Muscle layer of duodenum (tissue), 2 donors: ENCODE measurements around the gene PXT1.
"Not testable (repeated sequence)": the region's sequence is repeated elsewhere in the genome, so short reads cannot be mapped to it uniquely, and the experiment has no call there.

ENCODE experiments used
- H3K27ac ChIP-seq: one replicate; pipeline ENCODE4 v1.7.0; 2013; ENCODE audit warnings: mild to moderate bottlenecking, low read length
- H3K27me3 ChIP-seq: one replicate; pipeline ENCODE4 v1.7.0; 2013; ENCODE audit warnings: low read depth, mild to moderate bottlenecking, control low read depth, low read length
- H3K36me3 ChIP-seq, 2 donors: one replicate each; pipeline ENCODE4 v1.7.0; 2013; ENCODE audit warnings: low read length in 2 of 2, control low read depth in 1 of 2, mild to moderate bottlenecking in 1 of 2; ENCODE audit not compliant: insufficient read depth in 2 of 2, control insufficient read depth in 1 of 2
- H3K4me1 ChIP-seq, 2 donors: one replicate each; pipeline ENCODE4 v1.7.0; 2013; ENCODE audit warnings: low read length in 2 of 2, mild to moderate bottlenecking in 2 of 2, control low read depth in 1 of 2, moderate library complexity in 1 of 2; ENCODE audit not compliant: insufficient read depth in 2 of 2, control insufficient read depth in 1 of 2
- H3K4me3 ChIP-seq, 2 donors: one replicate each; pipeline ENCODE4 v1.7.0; 2013; ENCODE audit warnings: low read length in 2 of 2, low read depth in 1 of 2, mild to moderate bottlenecking in 1 of 2
- H3K9me3 ChIP-seq, 2 donors: one replicate each; pipeline ENCODE4 v1.7.0; 2013; ENCODE audit warnings: low read length in 2 of 2, control low read depth in 1 of 2, mild to moderate bottlenecking in 1 of 2; ENCODE audit not compliant: control insufficient read depth in 1 of 2
- donor health status: healthy.

Gene PXT1

DNA sequence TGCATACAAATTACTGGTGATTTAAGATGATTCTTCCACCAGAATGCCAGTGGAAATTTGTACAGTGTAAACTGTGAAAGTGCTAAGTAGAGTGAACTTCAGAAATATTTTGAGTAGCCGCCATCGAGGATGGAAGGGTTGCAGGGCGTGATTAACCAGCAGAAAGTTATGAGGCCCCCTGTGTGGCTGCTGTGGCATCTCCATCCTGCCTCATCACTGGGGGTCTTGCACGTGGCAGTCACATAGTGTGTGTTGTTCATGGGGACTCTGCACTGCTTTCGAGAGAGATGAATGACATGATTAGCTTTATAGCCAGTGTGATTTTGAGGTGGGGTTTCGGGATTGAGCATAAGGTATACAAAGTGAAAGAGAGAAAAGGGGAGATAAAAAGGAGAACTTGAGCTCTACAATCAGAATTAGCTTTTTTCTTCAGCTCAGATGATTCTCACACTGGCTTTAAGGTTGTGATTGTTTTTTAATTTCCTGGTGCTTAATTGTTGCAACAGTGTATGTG is 26.6 kb upstream of the PXT1 start:
- Histone ChIP-seq H3K4me3 (no peak overlapping the region), H3K4me1 (no peaks in the 10 kb centered on the region), H3K9me3 (no peaks in the 10 kb centered on the region)

DNA sequence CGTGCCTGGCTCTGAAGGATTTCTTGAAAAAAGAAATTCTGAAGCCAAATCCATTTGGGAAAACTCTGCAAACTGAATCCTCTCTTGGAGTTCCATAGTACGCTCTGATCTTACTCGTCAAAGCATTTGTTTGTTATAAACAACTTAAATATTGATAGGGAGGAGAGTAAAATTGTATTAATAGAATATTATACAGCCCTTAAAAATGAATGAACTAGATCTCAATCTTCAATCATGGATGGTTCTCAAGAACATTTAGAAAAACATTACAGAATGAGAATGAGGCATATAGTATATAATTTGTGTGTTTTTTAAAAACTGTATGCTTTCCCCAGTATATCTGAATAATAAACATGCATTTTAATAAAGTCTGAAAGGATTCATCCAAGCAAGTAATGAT is 25.0 kb upstream of the PXT1 start:
- no peaks in the 10 kb centered on the region for H3K4me1 ChIP-seq
- no peaks in the 10 kb centered on the region for H3K27me3 ChIP-seq
- no peaks in the 10 kb centered on the region for H3K9me3 ChIP-seq
- no peak overlapping the region for H3K4me3 ChIP-seq
- H3K27ac ChIP-seq = no peak overlapping the region
- peaks cover 9 to 18% of the 10 kb centered on the region in 2 donors for H3K36me3 ChIP-seq

More for the DNA sequence above, 26.6 kb upstream of the PXT1 start:
- peaks cover 9 to 18% of the 10 kb centered on the region in 2 donors for H3K36me3 ChIP-seq
- no peak overlapping the region for H3K27ac ChIP-seq
- H3K27me3 ChIP-seq = no peaks in the 10 kb centered on the region

- Histone ChIP-seq H3K27ac (no peak overlapping the region), H3K4me1 (peaks cover 4 to 5% of the 10 kb centered on the region in 2 donors), H3K27me3 (no peaks in the 10 kb centered on the region), H3K4me3 (no peak overlapping the region), H3K36me3 (no peaks in the 10 kb centered on the region), H3K9me3 (no peaks in the 10 kb centered on the region)
Observed at GRCh38 chr6:36464233-36464632, 21.6 kb upstream of the PXT1 start.

- H3K9me3 ChIP-seq = no peaks in the 10 kb centered on the region
- H3K27me3 ChIP-seq = no peaks in the 10 kb centered on the region
- no peaks in the 10 kb centered on the region for H3K36me3 ChIP-seq
- no peak overlapping the region for H3K27ac ChIP-seq
- no peak overlapping the region for H3K4me3 ChIP-seq
- peaks cover 5 to 6% of the 10 kb centered on the region in 2 donors for H3K4me1 ChIP-seq
Observed at GRCh38 chr6:36463676-36464075, 21.0 kb upstream of the PXT1 start.

GRCh38 chr6:36461646-36462045 is 19.0 kb upstream of the PXT1 start:
- Histone ChIP-seq H3K9me3 (no peaks in the 10 kb centered on the region), H3K4me1 (peaks cover 5 to 6% of the 10 kb centered on the region in 2 donors), H3K36me3 (no peaks in the 10 kb centered on the region), H3K27me3 (no peaks in the 10 kb centered on the region), H3K4me3 (no peak overlapping the region), H3K27ac (no peak overlapping the region)

DNA sequence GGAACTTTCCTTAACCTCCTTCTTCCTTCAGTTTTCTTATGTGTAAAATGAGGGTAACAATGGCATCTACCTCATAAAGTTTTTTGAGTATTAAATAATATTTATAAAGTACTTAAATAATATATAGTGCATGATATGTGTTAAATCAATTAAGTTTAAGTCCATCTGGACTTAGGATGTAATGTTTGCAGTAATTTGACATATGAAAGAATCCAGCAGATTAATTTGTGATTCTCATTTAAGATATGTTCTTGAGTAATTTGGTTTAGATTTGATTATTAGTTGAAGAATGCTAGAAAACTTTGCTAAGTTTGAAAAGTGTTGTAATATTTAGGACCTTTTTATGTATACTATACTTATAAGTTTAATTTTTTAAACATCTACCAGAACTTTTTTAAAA is 18.3 kb upstream of the PXT1 start:
- Histone ChIP-seq H3K27me3 (no peaks in the 10 kb centered on the region), H3K27ac (no peak overlapping the region), H3K4me1 (peaks cover 5 to 6% of the 10 kb centered on the region in 2 donors), H3K36me3 (no peaks in the 10 kb centered on the region), H3K4me3 (no peak overlapping the region), H3K9me3 (no peaks in the 10 kb centered on the region)

- H3K27ac ChIP-seq = no peak overlapping the region
- no peak overlapping the region for H3K4me3 ChIP-seq
- no peaks in the 10 kb centered on the region for H3K27me3 ChIP-seq
- no peaks in the 10 kb centered on the region for H3K36me3 ChIP-seq
- H3K9me3 ChIP-seq = no peaks in the 10 kb centered on the region
- H3K4me1 ChIP-seq = peaks cover 5 to 6% of the 10 kb centered on the region in 2 donors
Observed at GRCh38 chr6:36459501-36459900, 16.8 kb upstream of the PXT1 start.

- H3K27ac ChIP-seq = no peak overlapping the region
- H3K27me3 ChIP-seq = no peaks in the 10 kb centered on the region
- peaks cover 4 to 5% of the 10 kb centered on the region in 2 donors for H3K36me3 ChIP-seq
- no peaks in the 10 kb centered on the region for H3K9me3 ChIP-seq
- peaks cover 5 to 6% of the 10 kb centered on the region in 2 donors for H3K4me1 ChIP-seq
- no peak overlapping the region for H3K4me3 ChIP-seq
Observed at GRCh38 chr6:36455486-36456027, 12.9 kb upstream of the PXT1 start.

DNA sequence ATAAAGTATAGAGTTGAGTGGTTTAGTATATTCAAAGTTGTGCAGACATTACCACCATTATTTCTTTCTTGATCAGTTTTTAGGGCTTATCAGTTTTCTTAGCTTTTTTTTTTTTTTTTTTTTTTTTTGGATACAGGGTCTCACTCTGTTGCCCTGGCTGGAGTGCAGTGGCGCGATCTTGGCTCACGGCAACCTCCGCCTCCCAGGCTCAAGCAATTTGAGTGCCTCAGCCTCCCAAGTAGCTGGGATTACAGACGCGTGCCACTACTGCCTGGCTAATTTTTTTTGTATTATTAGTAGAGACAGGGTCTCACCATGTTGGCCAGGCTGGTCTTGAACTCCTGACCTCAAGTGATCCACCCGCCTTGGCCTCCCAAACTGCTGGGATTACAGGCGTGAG is 10.2 kb upstream of the PXT1 start:
- H3K4me3 ChIP-seq, H3K9me3 ChIP-seq, H3K4me1 ChIP-seq, H3K27me3 ChIP-seq, H3K36me3 ChIP-seq, H3K27ac ChIP-seq: not testable (repeated sequence)

DNA sequence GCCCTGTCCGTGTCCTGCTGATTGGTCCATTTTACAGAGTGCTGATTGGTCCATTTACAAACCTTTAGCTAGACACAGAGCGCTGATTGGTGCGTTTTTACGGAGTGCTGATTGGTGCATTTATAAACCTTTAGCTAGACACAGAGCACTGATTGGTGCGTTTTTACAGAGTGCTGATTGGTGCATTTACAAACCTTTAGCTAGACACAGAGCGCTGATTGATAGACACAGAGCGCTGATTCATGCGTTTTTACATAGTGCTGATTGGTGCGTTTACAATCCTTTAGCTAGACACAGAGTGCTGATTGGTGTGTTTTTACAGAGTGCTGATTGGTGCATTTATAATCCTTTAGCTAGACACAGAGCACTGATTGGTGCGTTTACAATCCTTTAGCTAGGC is 6.5 kb upstream of the PXT1 start:
- H3K36me3 ChIP-seq, H3K27me3 ChIP-seq, H3K4me3 ChIP-seq, H3K27ac ChIP-seq, H3K9me3 ChIP-seq: not testable (repeated sequence)
- H3K4me1 ChIP-seq = peaks cover 4 to 15% of the 10 kb centered on the region in 2 donors

DNA sequence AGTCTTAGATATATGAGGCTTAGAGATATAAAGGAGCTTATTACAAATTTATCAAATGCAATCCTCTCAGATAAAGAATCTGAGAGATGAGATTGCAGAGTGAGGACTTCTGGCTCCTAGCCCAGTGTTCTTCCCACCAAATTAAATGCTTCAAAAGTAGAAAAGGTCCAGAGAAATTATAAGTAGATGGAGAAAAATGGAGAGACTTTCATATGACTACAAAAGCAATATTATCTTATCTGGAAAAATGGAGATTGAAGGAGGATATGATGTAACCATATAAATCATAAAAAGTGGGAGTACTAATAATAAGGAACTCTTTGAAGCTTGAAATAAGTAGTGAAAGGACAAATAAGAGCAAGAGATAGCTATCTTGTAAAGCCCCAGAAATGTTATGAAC is 3.0 kb upstream of the PXT1 start:
- H3K4me1 ChIP-seq = peaks cover 12 to 23% of the 10 kb centered on the region in 2 donors
- H3K9me3 ChIP-seq = no peaks in the 10 kb centered on the region
- no peak overlapping the region for H3K4me3 ChIP-seq
- H3K27ac ChIP-seq = peak overlapping the region; percentile 2
- peaks cover 3% of the 10 kb centered on the region in 2 donors for H3K36me3 ChIP-seq
- H3K27me3 ChIP-seq = no peaks in the 10 kb centered on the region

DNA sequence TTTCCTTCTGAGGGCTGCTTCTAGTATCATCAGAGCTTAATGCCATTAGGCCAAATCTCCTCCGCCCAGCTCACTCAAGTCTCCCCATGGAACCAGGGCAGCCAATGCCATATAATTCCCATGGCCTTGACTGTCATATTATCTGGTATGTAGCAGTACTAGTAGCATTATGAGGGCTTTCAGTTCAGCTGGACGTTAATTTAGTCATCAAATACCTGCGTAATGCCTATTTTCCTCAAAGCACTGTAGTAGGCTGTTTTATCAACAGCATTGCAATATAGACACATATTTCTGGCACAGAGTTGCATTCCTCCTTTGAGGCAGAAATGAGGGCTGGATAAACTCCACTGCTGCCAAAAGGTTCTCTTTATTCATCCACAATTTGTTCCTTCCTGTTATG is 1.8 kb upstream of the PXT1 start:
- H3K27me3 ChIP-seq = no peaks in the 10 kb centered on the region
- peak overlapping the region; percentile 85 to 95 for H3K4me3 ChIP-seq
- H3K36me3 ChIP-seq = peaks cover 3% of the 10 kb centered on the region in 2 donors
- H3K9me3 ChIP-seq = no peaks in the 10 kb centered on the region
- H3K27ac ChIP-seq = peak overlapping the region; percentile 79
- peaks cover 12 to 23% of the 10 kb centered on the region in 2 donors for H3K4me1 ChIP-seq
